Raji (cell line): ENCODE data around the gene TWNK.

ENCODE experiments used
- POLR2A ChIP-seq: IDR thresholded peaks from 2 replicates; pipeline ENCODE4 v1.6.1; 2011; ENCODE audit warnings: low read depth, low read length, control low read depth; ENCODE audit not compliant: insufficient read depth

The TWNK gene

GRCh38 chr10:101011517-101012423 is 24.4 kb downstream of the TWNK start:
- TF ChIP-seq POLR2A = no peak

GRCh38 chr10:101012525-101013364 is 25.4 kb downstream of the TWNK start:
- TF ChIP-seq POLR2A = no peak

GRCh38 chr10:101013365-101013825 is 26.1 kb downstream of the TWNK start:
- no peak for TF ChIP-seq POLR2A

DNA sequence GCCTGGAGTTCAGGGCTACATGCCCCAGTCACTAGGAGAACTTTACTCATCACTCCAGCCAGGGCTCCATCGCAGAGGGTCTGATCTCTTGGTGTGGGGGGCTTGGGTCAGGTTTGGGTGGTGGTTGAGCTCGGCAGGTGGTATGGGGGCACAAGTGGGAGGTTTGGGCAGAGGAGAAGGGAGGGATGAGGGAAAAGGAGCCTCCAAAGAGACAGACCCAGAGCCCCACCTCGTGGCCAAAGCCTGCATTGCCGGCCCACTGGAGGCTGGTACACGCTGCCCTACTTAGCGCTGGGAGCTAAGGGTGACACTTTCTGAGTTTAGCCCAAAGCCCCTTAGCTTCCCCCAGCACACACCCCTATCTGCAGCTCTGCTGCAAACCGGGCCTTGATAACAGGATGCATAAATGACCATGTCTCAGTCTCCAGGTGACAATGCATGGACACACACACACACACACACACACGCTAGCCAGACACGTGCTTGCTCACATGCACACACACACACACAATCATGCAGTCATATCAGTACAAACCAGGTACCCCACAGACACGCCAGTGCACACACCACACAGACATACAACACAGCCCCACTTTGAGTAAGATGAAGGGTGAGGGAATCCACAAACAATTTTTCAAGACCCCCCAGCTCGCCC is 27.0 kb downstream of the TWNK start:
- TF ChIP-seq POLR2A = no peak

- no peak for TF ChIP-seq POLR2A
Observed at GRCh38 chr10:101014966-101015581, 27.7 kb downstream of the TWNK start.

DNA sequence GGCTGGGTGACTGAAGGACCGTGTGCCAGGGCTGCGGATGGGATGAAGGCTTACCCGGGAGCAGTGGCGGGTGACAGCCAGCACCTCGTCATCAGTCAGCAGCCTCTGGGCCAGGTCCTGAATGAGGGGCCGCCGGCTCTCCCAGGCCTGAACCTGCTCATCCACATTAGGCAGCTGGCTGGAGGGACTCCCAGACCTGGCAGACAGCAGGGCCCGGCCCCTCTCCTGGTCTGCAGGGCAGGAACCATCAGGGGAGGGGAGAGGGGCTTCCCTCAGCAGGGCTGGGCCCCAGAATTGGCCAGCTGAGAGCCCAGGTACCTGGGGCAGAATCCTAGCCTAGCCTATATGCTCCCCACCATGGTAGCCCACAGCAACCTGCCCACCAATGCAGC is 28.2 kb downstream of the TWNK start:
- TF ChIP-seq POLR2A = no peak

- TF ChIP-seq POLR2A = no peak
Observed at GRCh38 chr10:101016814-101017213, 29.5 kb downstream of the TWNK start.

DNA sequence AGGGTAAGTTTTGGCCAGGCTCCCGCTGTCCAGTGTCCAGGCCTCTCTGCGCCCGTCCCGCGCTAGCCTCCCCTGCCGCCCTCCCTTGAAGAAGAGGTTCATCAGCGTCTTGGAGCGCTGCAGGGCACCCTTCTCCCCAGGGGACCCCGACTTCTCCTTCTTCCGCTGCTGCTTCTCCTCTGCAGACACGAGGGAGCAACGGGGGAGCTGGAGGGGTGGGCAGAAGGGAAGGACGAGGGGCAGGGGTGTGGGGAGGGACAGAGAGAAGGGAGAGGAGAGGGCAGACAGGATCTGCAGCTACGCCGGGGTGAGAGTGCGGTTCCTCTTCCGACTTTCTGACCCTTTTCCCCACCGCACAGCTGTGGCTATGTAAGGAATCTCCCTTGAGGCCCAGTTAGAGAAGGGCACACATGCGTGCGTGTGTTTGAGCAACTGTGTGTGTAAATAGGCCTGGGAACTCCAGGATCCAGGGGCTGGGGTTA is 30.8 kb downstream of the TWNK start:
- TF ChIP-seq POLR2A = no peak

DNA sequence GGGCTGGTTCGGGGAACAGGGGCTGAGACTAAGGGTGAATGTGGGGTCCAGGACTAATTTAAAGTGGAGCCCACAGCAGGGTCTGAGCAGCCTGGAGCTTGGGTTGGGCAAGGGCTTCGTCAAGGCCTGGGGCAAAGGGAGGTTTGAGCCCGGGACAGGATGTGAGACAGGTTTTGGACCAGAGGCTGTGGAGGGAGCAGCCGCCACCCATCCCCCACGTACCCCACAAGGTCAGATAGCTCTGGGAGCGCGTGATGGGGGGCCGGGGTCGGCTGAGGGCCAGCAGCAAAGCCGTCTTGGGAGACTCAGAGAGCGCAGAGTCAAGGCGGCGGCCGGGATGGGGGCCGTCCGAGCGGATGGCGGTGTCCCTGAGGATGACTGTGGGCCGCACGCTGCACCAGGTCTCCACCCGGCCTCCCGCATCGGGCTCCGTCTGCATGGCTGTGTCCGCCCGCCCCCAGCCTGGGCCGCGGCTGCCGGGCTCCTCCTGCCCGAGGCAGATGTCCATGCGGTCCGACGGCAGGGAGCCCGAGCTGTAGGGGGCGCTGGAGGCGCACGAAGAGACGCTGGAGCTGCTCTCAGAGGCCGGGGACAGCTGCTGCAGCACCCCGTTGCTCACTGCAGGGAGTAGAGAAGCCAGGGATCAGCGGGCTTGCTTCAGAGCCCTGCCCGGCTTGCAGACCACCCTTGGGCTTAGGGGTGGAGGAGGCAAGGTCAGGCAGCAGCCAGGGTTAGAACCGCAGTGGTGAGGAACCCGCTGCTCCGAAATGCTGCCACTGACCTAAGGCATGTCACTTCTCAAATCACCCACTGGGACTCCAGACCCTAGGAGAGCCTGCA is 31.5 kb downstream of the TWNK start:
- TF ChIP-seq POLR2A = no peak

DNA sequence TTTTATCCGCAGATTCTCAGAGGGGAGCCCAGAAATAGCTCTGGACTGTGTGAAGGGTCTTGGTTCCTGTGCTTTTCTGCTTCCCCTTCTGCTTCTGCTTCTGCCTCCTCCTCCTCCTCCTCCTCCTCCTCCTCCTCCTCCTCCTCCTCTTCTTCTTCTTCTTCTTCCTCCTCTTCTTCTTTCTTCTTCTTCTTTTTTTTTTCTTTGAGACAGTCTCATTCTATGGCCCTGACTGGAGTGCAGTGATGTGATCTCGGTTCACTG is 32.0 kb downstream of the TWNK start:
- TF ChIP-seq POLR2A = no peak

DNA sequence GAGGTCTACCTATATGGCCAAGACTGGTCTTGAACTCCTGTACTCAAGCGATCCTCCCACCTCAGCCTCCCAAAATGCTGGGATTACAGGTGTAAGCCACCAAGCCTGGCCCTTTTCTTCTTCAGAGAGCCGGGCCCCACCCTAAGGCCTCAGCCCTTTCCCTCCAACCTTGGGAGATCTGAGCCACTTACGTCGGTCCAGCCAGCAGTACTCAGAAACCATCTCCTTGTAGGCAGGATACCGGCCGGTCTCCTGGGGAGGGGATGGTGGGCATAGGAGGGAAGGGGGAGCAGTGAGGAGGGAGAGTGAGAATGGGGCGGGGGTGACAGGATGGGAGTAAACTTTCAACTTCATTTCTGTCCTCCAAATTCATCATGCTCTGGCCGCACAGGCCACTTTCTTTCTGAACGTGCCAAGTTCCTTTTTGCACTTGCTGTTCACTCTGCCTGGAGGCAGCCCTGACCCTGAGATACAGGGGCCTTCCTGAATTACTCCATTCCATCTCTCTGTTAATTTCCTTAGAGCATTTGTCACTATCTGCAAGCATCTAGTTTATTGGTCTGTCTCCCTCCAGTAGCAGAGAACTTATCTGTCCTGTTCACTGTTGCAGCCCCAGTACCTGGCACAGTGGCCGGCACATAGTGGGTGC is 33.2 kb downstream of the TWNK start:
- no peak for TF ChIP-seq POLR2A

DNA sequence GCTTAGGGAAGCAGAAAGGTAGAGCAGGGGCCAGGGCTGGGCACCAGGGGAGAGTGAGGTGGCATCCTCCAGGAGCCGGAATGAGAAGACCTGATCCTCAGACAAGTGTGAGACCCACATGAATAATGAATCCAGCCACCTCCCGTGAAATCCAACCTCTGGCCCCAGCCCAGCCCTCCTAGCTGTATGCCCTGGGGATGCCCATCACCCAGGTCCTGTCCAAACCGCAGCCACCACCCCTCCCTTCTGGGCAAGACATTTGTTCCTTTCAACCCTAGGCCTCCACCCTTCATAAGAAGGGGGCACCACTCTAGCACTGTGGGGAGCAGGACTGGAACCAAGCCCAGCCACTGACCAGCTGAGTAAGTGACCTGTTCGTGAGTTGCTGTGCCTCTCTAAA is 33.9 kb downstream of the TWNK start:
- no peak for TF ChIP-seq POLR2A

GRCh38 chr10:101021692-101022251 is 34.4 kb downstream of the TWNK start:
- no peak for TF ChIP-seq POLR2A
